ENCODE results near the gene LIMCH1.

The LIMCH1 gene

DNA sequence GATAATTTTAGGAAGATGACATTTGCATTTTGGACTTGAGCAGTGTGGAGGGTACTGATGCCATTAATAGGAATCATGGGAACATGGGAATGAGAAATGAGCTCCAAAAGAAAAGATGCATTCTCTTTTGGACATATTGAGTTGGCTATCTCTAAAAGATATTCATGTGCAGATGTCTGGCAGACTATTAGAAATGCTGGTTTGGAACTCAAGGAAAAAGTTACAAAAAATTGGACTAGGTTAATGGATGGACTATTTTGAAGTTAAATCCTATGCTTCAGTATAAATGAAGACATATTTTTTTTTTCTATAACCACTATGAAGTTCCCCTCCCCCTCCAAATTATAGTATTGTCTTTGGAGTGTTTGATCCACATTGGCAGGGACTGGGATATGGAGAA lies 3.6 kb upstream of the LIMCH1 start:
- H3K9me3 Mint-ChIP-seq: no peaks in the 10 kb centered on the region
- no peak overlapping the region for H3K27ac Mint-ChIP-seq
- TF ChIP-seq, protein P1, sequence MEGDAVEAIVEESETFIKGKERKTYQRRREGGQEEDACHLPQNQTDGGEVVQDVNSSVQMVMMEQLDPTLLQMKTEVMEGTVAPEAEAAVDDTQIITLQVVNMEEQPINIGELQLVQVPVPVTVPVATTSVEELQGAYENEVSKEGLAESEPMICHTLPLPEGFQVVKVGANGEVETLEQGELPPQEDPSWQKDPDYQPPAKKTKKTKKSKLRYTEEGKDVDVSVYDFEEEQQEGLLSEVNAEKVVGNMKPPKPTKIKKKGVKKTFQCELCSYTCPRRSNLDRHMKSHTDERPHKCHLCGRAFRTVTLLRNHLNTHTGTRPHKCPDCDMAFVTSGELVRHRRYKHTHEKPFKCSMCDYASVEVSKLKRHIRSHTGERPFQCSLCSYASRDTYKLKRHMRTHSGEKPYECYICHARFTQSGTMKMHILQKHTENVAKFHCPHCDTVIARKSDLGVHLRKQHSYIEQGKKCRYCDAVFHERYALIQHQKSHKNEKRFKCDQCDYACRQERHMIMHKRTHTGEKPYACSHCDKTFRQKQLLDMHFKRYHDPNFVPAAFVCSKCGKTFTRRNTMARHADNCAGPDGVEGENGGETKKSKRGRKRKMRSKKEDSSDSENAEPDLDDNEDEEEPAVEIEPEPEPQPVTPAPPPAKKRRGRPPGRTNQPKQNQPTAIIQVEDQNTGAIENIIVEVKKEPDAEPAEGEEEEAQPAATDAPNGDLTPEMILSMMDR (IDR thresholded peaks at IDR 0.05): no peak
- no peak for DNase-seq
- no peaks in the 10 kb centered on the region for H3K27me3 Mint-ChIP-seq (ENCODE audit: low read depth, poor library complexity)
- peaks cover 48% of the 10 kb centered on the region for H3K4me1 Mint-ChIP-seq
- no peaks in the 10 kb centered on the region for H3K36me3 Mint-ChIP-seq (ENCODE audit: low read depth)
- H3K4me3 Mint-ChIP-seq: no peak overlapping the region

DNA sequence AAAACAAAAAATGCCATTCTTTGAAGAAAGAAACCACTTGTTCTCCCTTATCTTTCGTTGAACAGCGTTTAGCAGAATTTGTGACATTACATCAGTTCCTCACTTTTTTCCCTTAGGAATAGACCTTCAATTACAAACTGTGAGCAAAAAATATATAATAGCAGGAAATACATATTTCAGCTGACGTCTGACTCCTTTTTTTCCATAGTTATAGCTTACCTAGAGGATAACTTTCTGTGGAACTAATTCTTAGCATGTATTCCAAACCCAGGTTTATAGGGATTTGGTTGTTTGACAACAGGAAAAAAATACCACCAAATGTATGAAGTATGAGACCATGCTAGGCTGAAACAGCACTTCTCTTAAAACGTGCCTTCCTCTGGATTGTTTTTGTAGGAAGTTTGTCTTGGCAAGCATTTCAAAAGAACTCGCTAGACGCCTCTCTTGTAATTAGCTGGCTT lies 2.0 kb upstream of the LIMCH1 start:
- no peaks in the 10 kb centered on the region for H3K9me3 Mint-ChIP-seq
- TF ChIP-seq, protein P1 (IDR thresholded peaks at IDR 0.05): no peak
- no peak overlapping the region for H3K27ac Mint-ChIP-seq
- no peaks in the 10 kb centered on the region for H3K36me3 Mint-ChIP-seq (ENCODE audit: low read depth)
- no peak for DNase-seq
- no peaks in the 10 kb centered on the region for H3K27me3 Mint-ChIP-seq (ENCODE audit: low read depth, poor library complexity)
- no peak overlapping the region for H3K4me3 Mint-ChIP-seq
- H3K4me1 Mint-ChIP-seq: peaks cover 52% of the 10 kb centered on the region

DNA sequence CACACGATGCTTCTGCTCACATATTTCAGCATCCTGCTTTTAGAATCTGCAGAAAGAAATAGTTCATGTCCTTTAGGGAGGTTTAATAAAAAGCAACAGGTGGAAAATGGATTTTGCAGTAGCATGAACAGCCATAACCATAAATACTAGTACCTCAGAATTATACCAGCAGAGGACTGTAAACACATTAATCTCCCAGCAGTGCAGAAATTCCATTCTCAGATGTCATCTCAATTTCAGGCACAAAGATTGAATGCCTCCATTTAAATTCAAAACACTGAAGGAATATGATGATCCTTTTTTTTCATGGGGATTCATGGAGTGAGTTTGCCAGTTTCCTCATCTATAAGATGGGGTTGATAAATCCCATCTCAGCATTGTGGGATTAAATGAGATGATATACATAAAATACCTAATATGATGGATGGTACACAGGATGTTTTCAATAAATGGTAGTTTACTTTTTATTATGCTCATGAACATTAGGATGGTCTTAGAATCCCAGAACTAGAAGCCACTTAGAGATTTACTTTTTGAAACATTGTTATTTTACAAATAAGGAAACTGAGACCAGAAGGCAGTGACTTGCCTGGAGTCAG lies 566 bp upstream of the LIMCH1 start:
- Mint-ChIP-seq H3K36me3 (ENCODE audit: low read depth) (no peaks in the 10 kb centered on the region), H3K27ac (no peak overlapping the region), H3K4me1 (peaks cover 57% of the 10 kb centered on the region), H3K4me3 (no peak overlapping the region), H3K9me3 (no peaks in the 10 kb centered on the region), H3K27me3 (ENCODE audit: low read depth, poor library complexity) (no peaks in the 10 kb centered on the region)
- no peak for DNase-seq
- TF ChIP-seq, protein P1 (IDR thresholded peaks at IDR 0.05): no peak

DNA sequence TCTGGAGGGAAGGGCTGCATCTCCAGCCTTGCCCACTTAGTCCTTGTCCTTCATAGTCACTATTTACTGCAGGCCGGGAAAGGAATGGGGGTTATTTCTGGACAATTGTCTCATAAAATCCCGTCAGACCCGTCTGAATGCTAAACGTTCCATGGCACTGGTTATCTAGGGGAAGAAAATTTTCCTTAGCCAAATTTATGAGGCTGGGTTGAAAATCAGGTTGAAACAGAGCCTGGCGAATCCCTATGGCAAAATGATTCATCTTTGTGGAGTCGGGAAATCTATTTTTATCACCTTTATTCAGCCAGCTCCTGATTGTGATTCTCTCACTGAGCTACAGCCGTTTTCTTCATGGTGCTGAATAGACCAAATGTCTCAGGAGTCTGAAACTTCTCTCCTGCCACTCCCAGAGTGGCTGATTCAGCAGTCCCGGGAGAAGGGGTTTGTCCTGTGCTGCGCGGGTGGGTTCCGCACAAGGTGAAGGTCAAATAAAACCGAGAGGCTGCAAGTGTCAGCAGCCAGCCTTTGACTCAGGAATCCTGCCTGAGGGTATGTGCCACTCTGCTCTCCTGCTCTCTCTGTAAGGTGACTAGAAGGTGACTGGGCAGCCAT lies 1.0 kb downstream of the LIMCH1 start:
- Mint-ChIP-seq H3K27ac (no peak overlapping the region), H3K36me3 (ENCODE audit: low read depth) (no peaks in the 10 kb centered on the region), H3K4me1 (peaks cover 61% of the 10 kb centered on the region), H3K4me3 (no peak overlapping the region), H3K27me3 (ENCODE audit: low read depth, poor library complexity) (no peaks in the 10 kb centered on the region), H3K9me3 (no peaks in the 10 kb centered on the region)
- no peak for DNase-seq
- TF ChIP-seq, protein P1 (IDR thresholded peaks at IDR 0.05): no peak

DNA sequence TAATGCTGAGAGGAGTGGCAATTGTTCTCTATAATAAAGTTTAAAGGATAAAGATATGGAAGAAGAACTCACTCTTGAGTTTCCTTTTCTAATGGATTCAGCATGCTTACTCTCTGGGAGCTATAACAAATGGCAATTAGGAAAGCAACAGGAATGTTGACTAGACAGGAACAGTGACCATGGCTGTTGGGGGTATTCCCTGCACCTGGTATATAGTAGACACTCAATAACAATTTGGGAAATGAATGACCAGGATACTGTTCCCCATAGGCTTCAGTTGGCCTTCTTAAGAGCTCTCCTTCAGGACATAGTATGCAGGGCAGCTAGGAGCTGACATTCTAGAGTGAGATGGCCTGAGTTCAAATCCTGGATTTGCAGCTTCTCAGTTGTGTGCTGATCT lies 1.8 kb downstream of the LIMCH1 start:
- Mint-ChIP-seq H3K4me3 (no peak overlapping the region), H3K36me3 (ENCODE audit: low read depth) (no peaks in the 10 kb centered on the region), H3K27ac (no peak overlapping the region), H3K27me3 (ENCODE audit: low read depth, poor library complexity) (no peaks in the 10 kb centered on the region), H3K4me1 (peaks cover 65% of the 10 kb centered on the region), H3K9me3 (no peaks in the 10 kb centered on the region)
- DNase-seq: no peak
- TF ChIP-seq, protein P1 (IDR thresholded peaks at IDR 0.05): no peak

DNA sequence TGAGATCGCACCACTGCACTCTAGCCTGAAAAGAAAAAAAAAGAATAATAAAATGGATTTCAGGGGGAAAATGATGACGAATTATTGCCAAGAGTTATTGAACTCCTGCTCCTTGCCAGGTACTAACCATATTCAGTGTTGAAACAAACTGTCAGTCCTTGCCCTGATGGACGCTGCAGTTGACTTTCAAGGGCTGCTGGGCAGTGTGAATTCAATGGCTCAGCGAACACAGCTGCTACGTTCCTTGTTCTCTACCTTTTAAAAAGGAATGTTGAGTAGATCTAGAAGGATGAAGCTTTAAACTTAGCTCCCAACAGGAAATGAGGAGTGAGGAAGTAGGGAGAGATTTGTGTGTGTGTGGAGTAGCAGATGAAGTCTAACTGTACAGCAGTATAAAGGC lies 2.7 kb downstream of the LIMCH1 start:
- no peaks in the 10 kb centered on the region for H3K27me3 Mint-ChIP-seq (ENCODE audit: low read depth, poor library complexity)
- no peaks in the 10 kb centered on the region for H3K9me3 Mint-ChIP-seq
- H3K27ac Mint-ChIP-seq: peak overlapping the region; percentile 34
- TF ChIP-seq, protein P1 (IDR thresholded peaks at IDR 0.05): no peak
- H3K4me1 Mint-ChIP-seq: peaks cover 67% of the 10 kb centered on the region
- H3K36me3 Mint-ChIP-seq (ENCODE audit: low read depth): no peaks in the 10 kb centered on the region
- H3K4me3 Mint-ChIP-seq: no peak overlapping the region
- peak; percentile 21 for DNase-seq
